Stimulated activated CD8-positive, alpha-beta memory T cell treated with anti-CD3 and anti-CD28 coated beads, Interleukin-7, amount 100 ng/mL, for 48 hours (primary cell): ENCODE results near the gene IRF1.

ENCODE experiments used
- DNase-seq, 2 donors: peaks; one replicate each; pipeline ENCODE4 v3.0.0-alpha.2; 2020; ENCODE audit warnings: low read depth in 1 of 2; ENCODE audit errors: extremely low read depth in 1 of 2

IRF1 gene

GRCh38 chr5:132475987-132476875, 14.3 kb downstream of the IRF1 start:
- no peak for DNase-seq

- DNase-seq: no peak
Observed at GRCh38 chr5:132475497-132475882, 15.1 kb downstream of the IRF1 start.

- no peak for DNase-seq
Observed at GRCh38 chr5:132474881-132475496, 15.6 kb downstream of the IRF1 start.

- no peak for DNase-seq
Observed at GRCh38 chr5:132474131-132474723, 16.3 kb downstream of the IRF1 start.

GRCh38 chr5:132473668-132474067, 16.9 kb downstream of the IRF1 start:
- no peak for DNase-seq

GRCh38 chr5:132473019-132473531, 17.5 kb downstream of the IRF1 start:
- DNase-seq: peak; percentile 57 to 66

GRCh38 chr5:132472431-132472830, 18.1 kb downstream of the IRF1 start:
- no peak for DNase-seq

- DNase-seq: no peak
Observed at GRCh38 chr5:132471944-132472343, 18.6 kb downstream of the IRF1 start.

GRCh38 chr5:132471151-132471907, 19.2 kb downstream of the IRF1 start:
- no peak for DNase-seq

GRCh38 chr5:132470596-132470995, 20.0 kb downstream of the IRF1 start:
- DNase-seq: no peak

GRCh38 chr5:132470010-132470392, 20.6 kb downstream of the IRF1 start:
- no peak for DNase-seq

GRCh38 chr5:132469380-132470009, 21.1 kb downstream of the IRF1 start:
- DNase-seq: no peak

GRCh38 chr5:132468656-132469379, 21.8 kb downstream of the IRF1 start:
- no peak for DNase-seq

- DNase-seq: no peak
Observed at GRCh38 chr5:132467287-132467984, 23.1 kb downstream of the IRF1 start.

- DNase-seq: peak in 1 of 2 donors; percentile 54
Observed at GRCh38 chr5:132466433-132467286, 23.9 kb downstream of the IRF1 start.

- no peak for DNase-seq
Observed at GRCh38 chr5:132465059-132465707, 25.4 kb downstream of the IRF1 start.

- DNase-seq: no peak
Observed at GRCh38 chr5:132464156-132464939, 26.2 kb downstream of the IRF1 start.
